H1 (cell line): Measurements from ENCODE around the gene OGFOD3. TPM values are rescaled to one million over a fixed set of nuclear protein-coding genes. Genes with fewer than 3 reads are reported as not detected.

Experiments used
- CTCF ChIA-PET: fragments of 300-600 bp; sonication (Branson Sonifier 250); formaldehyde crosslinking; loops from one replicate; lab custom pipeline; 2021; ENCODE audit not compliant: partially characterized antibody; lab: Charles Lee
- POLR2A ChIA-PET: fragments of 300-600 bp; sonication (Branson Sonifier 250); formaldehyde crosslinking; loops from one replicate; lab custom pipeline; 2021; ENCODE audit warnings: inconsistent platforms; ENCODE audit not compliant: partially characterized antibody; lab: Charles Lee
- DNase-seq, 2 experiments: peaks; one replicate each; pipeline versions ENCODE4 v3.0.0 to v3.0.0-alpha.2; 2010 to 2022; ENCODE audit warnings: low spot score in 2 of 2, low read depth in 1 of 2, mixed read lengths in 1 of 2
- FAIRE-seq: peaks from 2 replicates; lab custom pipeline; 2011; peaks lifted over from hg19 to GRCh38; lab: Jason Lieb, UNC
- H2AFZ ChIP-seq: 2 replicates; pipeline ENCODE4 v1.8.1; 2012; ENCODE audit warnings: low read length, inconsistent platforms
- H2AK5ac ChIP-seq: 2 replicates; pipeline ENCODE4 v1.6.1; 2013; ENCODE audit warnings: low read depth, low read length
- H2BK120ac ChIP-seq: replicated peaks from 2 replicates; pipeline ENCODE3; 2013; ENCODE audit warnings: low read depth, low read length, inconsistent platforms
- H2BK12ac ChIP-seq: 2 replicates; pipeline ENCODE4 v1.6.1; 2013; ENCODE audit warnings: low read depth, low read length
- H2BK15ac ChIP-seq: 2 replicates; pipeline ENCODE4 v1.6.1; 2013; ENCODE audit warnings: low read length
- H2BK20ac ChIP-seq: 2 replicates; pipeline ENCODE4 v1.6.1; 2013; ENCODE audit warnings: low read length
- H2BK5ac ChIP-seq: 2 replicates; pipeline ENCODE4 v1.6.1; 2013; ENCODE audit warnings: low read depth, low read length
- H3K14ac ChIP-seq: 2 replicates; pipeline ENCODE4 v1.6.1; 2013; ENCODE audit warnings: inconsistent platforms; ENCODE audit not compliant: insufficient read length
- H3K18ac ChIP-seq: 2 replicates; pipeline ENCODE4 v1.6.1; 2013; ENCODE audit warnings: low read length; ENCODE audit errors: extremely low read depth
- H3K23ac ChIP-seq: 2 replicates; pipeline ENCODE4 v1.6.1; 2013; ENCODE audit warnings: inconsistent platforms; ENCODE audit not compliant: insufficient read length
- H3K23me2 ChIP-seq: 2 replicates; pipeline ENCODE4 v1.6.1; 2013; ENCODE audit warnings: low read depth, low read length
- H3K27ac ChIP-seq: 2 replicates; pipeline ENCODE4 v1.6.1; 2011; ENCODE audit warnings: low read depth, low read length, inconsistent platforms
- H3K27me3 ChIP-seq, 4 experiments: replicated peaks in 1 of 4; 1 replicate in 1 of 4; 2 replicates in 3 of 4; pipeline versions ENCODE4 v1.6.1 to v1.8.1; 2011 to 2013; ENCODE audit warnings: low read length in 3 of 4, mild to moderate bottlenecking in 3 of 4, inconsistent platforms in 2 of 4, mixed read lengths in 2 of 4, moderate library complexity in 1 of 4; ENCODE audit not compliant: control insufficient read depth in 3 of 4, insufficient read depth in 3 of 4; ENCODE audit errors: extremely low read depth in 1 of 4
- H3K36me3 ChIP-seq, 4 experiments: 2 replicates each; pipeline versions ENCODE4 v1.6.1 to v1.8.1; 2011 to 2013; ENCODE audit warnings: mild to moderate bottlenecking in 4 of 4, low read length in 3 of 4, moderate library complexity in 2 of 4, control low read depth in 1 of 4, inconsistent platforms in 1 of 4; ENCODE audit not compliant: insufficient read depth in 4 of 4, control insufficient read depth in 2 of 4
- H3K4ac ChIP-seq: replicated peaks from 2 replicates; pipeline ENCODE3; 2013; ENCODE audit warnings: low read length, low read depth, mixed read lengths, inconsistent platforms; ENCODE audit not compliant: insufficient read length
- H3K4me1 ChIP-seq, 4 experiments: replicated peaks in 1 of 4; 1 replicate in 1 of 4; 2 replicates in 3 of 4; pipeline versions ENCODE4 v1.6.1 to v1.8.1; 2011 to 2013; ENCODE audit warnings: low read length in 3 of 4, inconsistent platforms in 2 of 4, mixed read lengths in 1 of 4; ENCODE audit not compliant: insufficient read depth in 4 of 4, control insufficient read depth in 3 of 4
- H3K4me2 ChIP-seq, 2 experiments: 2 replicates each; pipeline versions ENCODE4 v1.6.1 to v1.8.1; 2011 to 2013; ENCODE audit warnings: low read depth in 2 of 2, low read length in 2 of 2, control low read depth in 1 of 2, inconsistent platforms in 1 of 2, mild to moderate bottlenecking in 1 of 2; ENCODE audit not compliant: insufficient read depth in 1 of 2
- H3K4me3 ChIP-seq, 4 experiments: fragments of 200-600, 300-600 bp in 1 of 4; sonication (generic), shearing (Covaris generic), sonication (Bioruptor Twin) in 1 of 4; 2 replicates each; pipeline versions ENCODE4 v1.5.1 to v1.8.1; 2011 to 2016; ENCODE audit warnings: low read length in 4 of 4, low read depth in 3 of 4, control low read depth in 2 of 4, inconsistent platforms in 2 of 4, mild to moderate bottlenecking in 2 of 4, mixed read lengths in 1 of 4, moderate library complexity in 1 of 4; ENCODE audit not compliant: insufficient read depth in 2 of 4; ENCODE audit errors: extremely low read depth in 1 of 4
- H3K56ac ChIP-seq: replicated peaks from 2 replicates; pipeline ENCODE3; 2013; ENCODE audit warnings: low read depth, mild to moderate bottlenecking, mixed read lengths, low read length, inconsistent platforms; ENCODE audit not compliant: insufficient read length
- H3K79me1 ChIP-seq: 2 replicates; pipeline ENCODE4 v1.6.1; 2013; ENCODE audit warnings: low read depth, low read length, control low read depth
- H3K79me2 ChIP-seq, 2 experiments: 2 replicates each; pipeline versions ENCODE4 v1.6.1 to v1.8.1; 2012 to 2013; ENCODE audit warnings: low read length in 2 of 2, mild to moderate bottlenecking in 2 of 2, inconsistent platforms in 1 of 2; ENCODE audit not compliant: insufficient read depth in 2 of 2, control insufficient read depth in 1 of 2
- H3K9ac ChIP-seq, 4 experiments: replicated peaks in 1 of 4; 1 replicate in 1 of 4; 2 replicates in 3 of 4; pipeline versions ENCODE4 v1.6.1 to v1.8.1; 2011 to 2013; ENCODE audit warnings: low read depth in 3 of 4, low read length in 3 of 4, control low read depth in 2 of 4, mild to moderate bottlenecking in 2 of 4, moderate library complexity in 2 of 4, inconsistent platforms in 1 of 4; ENCODE audit errors: extremely low read depth in 1 of 4
- H3K9me3 ChIP-seq, 2 experiments: 2 replicates each; pipeline versions ENCODE4 v1.6.1 to v1.8.1; 2012 to 2013; ENCODE audit warnings: mild to moderate bottlenecking in 2 of 2, moderate library complexity in 2 of 2, control low read depth in 1 of 2, inconsistent platforms in 1 of 2, low read depth in 1 of 2, low read length in 1 of 2, mixed read lengths in 1 of 2; ENCODE audit not compliant: insufficient read depth in 2 of 2
- H4K20me1 ChIP-seq, 2 experiments: replicated peaks in 1 of 2; 2 replicates each; pipeline versions ENCODE3 to v1.8.1; 2011 to 2013; ENCODE audit warnings: inconsistent platforms in 2 of 2, low read length in 2 of 2, mild to moderate bottlenecking in 1 of 2; ENCODE audit not compliant: insufficient read depth in 2 of 2, control insufficient read depth in 1 of 2
- H4K5ac ChIP-seq: 2 replicates; pipeline ENCODE4 v1.6.1; 2013; ENCODE audit warnings: low read length, low read depth, mixed read lengths, inconsistent platforms; ENCODE audit not compliant: insufficient read length
- H4K8ac ChIP-seq: 2 replicates; pipeline ENCODE4 v1.8.0; 2013; ENCODE audit warnings: mild to moderate bottlenecking, moderate library complexity, low read length, inconsistent platforms; ENCODE audit not compliant: insufficient read depth; ENCODE audit errors: extremely low read depth
- H4K91ac ChIP-seq: replicated peaks from 2 replicates; pipeline ENCODE3; 2013; ENCODE audit warnings: low read length, mixed read lengths, inconsistent platforms; ENCODE audit not compliant: insufficient read length
- BACH1 ChIP-seq: IDR thresholded peaks from 2 replicates; pipeline ENCODE4 v1.6.1; 2012; ENCODE audit warnings: low read length, improper control_type of control experiment
- BCL11A ChIP-seq, 2 experiments: IDR thresholded peaks; one replicate each; pipeline ENCODE4 v1.6.1; 2011; ENCODE audit warnings: low read depth in 2 of 2, low read length in 2 of 2, mild to moderate bottlenecking in 2 of 2
- CBX5 ChIP-seq: fragments of 300-800, 300-1000 bp; sonication (generic); IDR thresholded peaks from 2 replicates; pipeline ENCODE4 v1.7.1; 2016; ENCODE audit warnings: antibody characterized with exemption, low read length, low read depth
- CHD2 ChIP-seq: IDR thresholded peaks from 2 replicates; pipeline ENCODE4 v1.6.1; 2012; ENCODE audit warnings: low read length, improper control_type of control experiment
- CREB1 ChIP-seq: IDR thresholded peaks from 2 replicates; pipeline ENCODE4 v1.6.1; 2012; ENCODE audit warnings: inconsistent platforms
- E2F6 ChIP-seq: IDR thresholded peaks from 2 replicates; pipeline ENCODE4 v1.6.1; 2012; ENCODE audit warnings: inconsistent platforms
- EGR1 ChIP-seq: IDR thresholded peaks from 2 replicates; pipeline ENCODE4 v1.6.1; 2011; ENCODE audit warnings: low read depth, low read length, borderline replicate concordance
- EZH2 ChIP-seq: fragments of 200-600 bp; sonication (generic); IDR thresholded peaks from 2 replicates; pipeline ENCODE4 v1.7.1; 2012; ENCODE audit warnings: low read depth, mild to moderate bottlenecking, moderate library complexity, low read length, inconsistent platforms; ENCODE audit not compliant: severe bottlenecking
- MAFK ChIP-seq: IDR thresholded peaks from 2 replicates; pipeline ENCODE4 v1.6.1; 2012; ENCODE audit warnings: low read depth, mild to moderate bottlenecking, improper control_type of control experiment, low read length
- POU5F1 ChIP-seq: IDR thresholded peaks from 2 replicates; pipeline ENCODE4 v1.6.1; 2011; ENCODE audit warnings: low read depth, mild to moderate bottlenecking, low read length, moderate library complexity
- SIRT6 ChIP-seq: IDR thresholded peaks from one replicate; pipeline ENCODE4 v1.7.1; 2012; ENCODE audit warnings: low read length, inconsistent platforms
- TAF7 ChIP-seq: optimal IDR thresholded peaks from 2 replicates; pipeline ENCODE3; 2011; ENCODE audit warnings: low read depth, mild to moderate bottlenecking, inconsistent platforms, low read length, moderate library complexity, borderline replicate concordance
- TCF12 ChIP-seq: IDR thresholded peaks from 2 replicates; pipeline ENCODE4 v1.6.1; 2011; ENCODE audit warnings: low read depth, mild to moderate bottlenecking, low read length
- YY1 ChIP-seq: IDR thresholded peaks from 2 replicates; pipeline ENCODE4 v1.6.1; 2011; ENCODE audit warnings: low read depth, mild to moderate bottlenecking, low read length
- WGBS, 2 experiments: shearing (Covaris generic) in 1 of 2; methylation state at CpG; one replicate each; pipeline versions ENCODE4 v1.1.6 to v1.1.7; 2013 to 2015; ENCODE audit warnings: low lambda C conversion rate in 2 of 2, mixed read lengths in 2 of 2, inconsistent platforms in 1 of 2, low coverage in 1 of 2, missing lambda C conversion rate in 1 of 2; ENCODE audit not compliant: insufficient replicate concordance in 2 of 2, insufficient coverage in 1 of 2, insufficient read length in 1 of 2; ENCODE audit errors: extremely low coverage in 1 of 2, missing lambda C conversion rate in 1 of 2; 5-methylcytosine and 5-hydroxymethylcytosine counted together
- polyA plus RNA-seq, 7 experiments: library from polyadenylated mRNA; depleted of rRNA in 3 of 7; stranded (reverse) in 5 of 7; unstranded in 2 of 7; fragments of >200 nt in 5 of 7; fragments of 200-250 nt in 2 of 7; gene quantifications; 1 replicate in 5 of 7; 2 replicates in 1 of 7; 4 replicates in 1 of 7; pipeline versions ENCODE4 v1.2.1 to v1.2.3, GENCODE V29; 2011 to 2013; ENCODE audit warnings: missing spikeins in 2 of 7, mixed read lengths in 2 of 7
- total RNA-seq: library from RNA; stranded (reverse); fragmentation: NEBNext Ultra II Directional; extraction: Animal tissue kit (Norgen Biotek cat#: 25700); gene quantifications from 2 replicates; pipeline ENCODE4 v1.2.1, GENCODE V29; 2021

Gene OGFOD3
- total and polyA plus RNA-seq, 2 of the 8 experiments (the other 6 are each of a cell fraction or from before 2014, with no cell fraction given): 21.1 to 21.8 TPM

- CTCF ChIA-PET: interaction anchor here (0.5 to 1.1 kb wide), 4 partner anchors 42 to 471 kb away, joined by 3 to 4 read pairs (median 3); no protein-coding TSS in a partner anchor
- Histone ChIP-seq H3K36me3 (no peaks in the 10 kb centered on the region), H4K5ac (no peak overlapping the region), H3K79me1 (peaks cover 2% of the 10 kb centered on the region; the same call in 1 of the 2 replicates), H3K18ac (no peak overlapping the region), H3K27ac (no peak overlapping the region), H3K4me1 (peaks cover 0 to 2% (median 0%) of the 10 kb centered on the region in 4 experiments; a peak in 1 of 7 replicates), H3K56ac (no peak overlapping the region), H2BK120ac (no peak overlapping the region), H3K4me3 (no peak overlapping the region), H4K91ac (no peak overlapping the region), H3K14ac (no peak overlapping the region), H2AK5ac (0 out of 2 replicates have a peak overlapping the region, but pooled peaks have one; percentile 75), H3K4me2 (no peak overlapping the region), H2BK20ac (no peak overlapping the region), H3K4ac (no peak overlapping the region), H3K9me3 (no peaks in the 10 kb centered on the region), H2BK15ac (no peak overlapping the region), H3K23me2 (no peaks in the 10 kb centered on the region), H3K27me3 (no peaks in the 10 kb centered on the region), H3K79me2 (no peaks in the 10 kb centered on the region), H2BK12ac (no peak overlapping the region), H3K9ac (no peak overlapping the region), H4K8ac (no peak overlapping the region), H2AFZ (no peak overlapping the region), H4K20me1 (peaks cover 6 to 9% of the 10 kb centered on the region in 2 experiments), H3K23ac (no peak overlapping the region), H2BK5ac (no peak overlapping the region)
- FAIRE-seq (no peak), DNase-seq (no peak)
- 93% methylated on average over 22 of the region's 24 CpGs; no CpG with 5 or more reads in 1 of the 2 experiments for WGBS, 2 experiments
- POLR2A ChIA-PET: interaction anchor here (0.6 to 1.5 kb wide), 3 partner anchors 15 to 30 kb away, joined by 4 read pairs; no protein-coding TSS in a partner anchor
- TF ChIP-seq EGR1: no peak
- TF ChIP-seq SIRT6: no peak
- no peak for TF ChIP-seq TAF7
- TF ChIP-seq CBX5: no peak
- TF ChIP-seq POU5F1: no peak
- no peak for TF ChIP-seq CHD2
- TF ChIP-seq CREB1: no peak
- TF ChIP-seq E2F6: no peak
- TF ChIP-seq TCF12: no peak
- TF ChIP-seq BCL11A (IDR thresholded peaks at IDR 0.05; ENCODE audit: low read depth in 2 of 2, low read length in 2 of 2): no peak
- TF ChIP-seq YY1: no peak
- TF ChIP-seq BACH1: no peak
- TF ChIP-seq MAFK: no peak
- TF ChIP-seq EZH2: no peak
Observed at GRCh38 chr17:82411396-82412053, 6.9 kb downstream of the OGFOD3 start.
